NCI-H2171 (cell line): Measurements from ENCODE around the gene SH2D3C.
"Not testable (repeated sequence)": the region's sequence is repeated elsewhere in the genome, so short reads cannot be mapped to it uniquely, and the experiment has no call there.

ENCODE experiments used
- DNase-seq: peaks from one replicate; lab custom pipeline; 2025; lab: John Stamatoyannopoulos, UW

The SH2D3C gene

DNA sequence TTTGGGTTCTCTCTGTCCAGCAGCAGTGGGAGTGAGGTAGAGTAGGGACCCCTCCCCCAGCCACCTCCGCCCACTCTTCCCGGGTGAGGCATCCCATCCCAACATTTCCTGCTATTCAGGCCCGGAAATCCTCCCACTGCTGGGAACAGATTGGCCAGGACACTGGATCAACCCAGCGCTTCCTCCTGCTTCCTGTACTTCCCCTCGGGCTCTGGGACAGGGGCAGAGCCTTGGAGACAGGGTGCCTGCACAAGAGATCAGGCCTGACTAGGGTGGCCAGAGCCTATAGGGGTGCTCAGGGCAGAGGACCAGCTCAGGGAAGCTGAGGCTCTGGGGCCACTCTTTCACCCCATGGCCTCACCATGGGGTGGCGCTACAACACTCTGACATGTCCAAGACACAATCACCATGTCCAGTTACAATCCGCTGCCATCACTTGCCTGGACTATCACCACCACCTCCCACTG is 14.5 kb downstream of the SH2D3C start:
- DNase-seq: no peak

DNA sequence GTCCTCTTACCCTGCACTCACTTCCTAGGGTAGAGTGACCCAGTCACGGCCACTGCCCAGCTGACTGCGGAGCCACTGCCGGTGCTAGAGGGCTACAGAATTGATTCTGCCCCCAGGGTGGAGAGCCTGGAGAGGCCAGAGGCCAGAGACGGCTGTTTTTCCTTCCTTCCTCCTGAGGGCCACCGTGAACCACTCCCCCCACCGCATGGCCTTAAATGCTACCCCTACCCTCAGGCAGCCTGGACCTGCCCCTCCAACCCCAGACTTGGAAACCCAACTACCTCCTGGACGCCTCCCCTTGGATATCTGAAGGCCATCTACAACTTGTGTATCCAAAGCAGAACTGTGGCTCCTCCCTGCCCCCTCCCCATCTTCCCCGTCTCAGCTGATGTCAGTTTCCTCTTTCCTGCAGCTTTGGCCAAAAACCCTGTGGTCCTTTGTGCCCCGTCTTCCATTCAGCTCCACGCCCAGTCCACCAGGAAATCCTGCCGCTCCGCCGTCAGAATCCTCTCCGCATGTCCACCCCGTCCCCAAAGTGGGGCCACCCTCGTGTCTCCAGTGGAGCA is 16.3 kb downstream of the SH2D3C start:
- DNase-seq: no peak

DNA sequence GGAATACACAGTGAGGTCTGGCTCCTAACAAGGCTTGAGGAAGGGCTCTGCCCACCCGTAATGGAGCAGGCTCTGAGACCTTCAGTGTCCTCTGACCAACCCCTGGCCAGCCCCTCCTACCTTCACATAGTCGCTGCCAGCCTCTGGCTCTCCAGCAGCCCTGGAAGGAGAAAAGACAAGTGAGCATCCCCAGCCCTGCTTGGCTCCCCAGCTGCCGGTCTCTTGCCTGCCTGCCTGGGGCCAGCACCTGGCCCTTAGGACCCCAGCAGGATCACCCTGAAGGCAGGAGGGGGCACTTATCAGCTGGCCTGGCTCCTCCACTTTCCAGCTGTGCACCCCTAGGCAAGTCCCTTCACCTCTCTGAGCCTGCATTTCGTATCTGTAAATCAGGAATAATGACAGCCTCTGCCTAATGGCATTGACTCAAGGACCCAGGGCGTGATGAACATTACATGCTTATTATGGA is 16.9 kb downstream of the SH2D3C start:
- no peak for DNase-seq

DNA sequence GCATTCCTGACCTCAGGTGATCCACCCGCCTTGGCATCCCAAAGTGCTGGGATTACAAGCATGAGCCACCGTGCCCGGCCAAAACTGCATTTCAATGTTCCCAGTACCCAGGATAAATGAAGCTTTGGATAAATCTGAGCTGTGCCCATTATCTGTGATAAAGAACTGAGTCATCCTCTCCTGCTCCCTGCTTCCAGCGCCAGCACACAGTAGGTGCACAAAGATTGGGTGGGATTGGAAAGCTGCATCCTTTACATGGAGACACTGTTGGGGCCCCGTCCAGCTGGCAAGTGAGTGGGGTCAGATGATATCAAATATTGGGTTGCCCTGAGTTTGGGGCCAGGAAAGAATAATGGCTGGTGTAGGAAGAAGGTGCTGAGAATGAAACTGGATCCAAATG is 17.4 kb downstream of the SH2D3C start:
- no peak for DNase-seq

DNA sequence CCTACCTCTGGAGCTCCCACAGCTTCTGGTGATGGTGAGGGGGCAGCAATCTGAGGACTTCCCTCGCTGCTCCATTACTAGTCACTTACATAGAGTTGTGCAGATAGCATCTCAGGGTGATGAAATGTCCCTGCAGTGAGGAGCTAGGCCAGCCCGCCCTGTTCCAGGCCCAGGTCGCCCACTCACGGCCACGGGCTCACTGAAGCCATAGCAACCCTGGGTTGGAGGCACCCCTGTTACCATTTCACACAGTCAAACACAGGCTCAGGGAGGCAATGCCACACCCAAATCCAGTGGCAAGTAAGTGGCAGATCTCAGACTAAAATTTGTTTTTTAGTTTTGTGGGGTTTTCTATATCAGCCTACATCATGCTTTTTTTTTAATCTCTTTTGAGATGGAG is 19.6 kb downstream of the SH2D3C start:
- DNase-seq: no peak

DNA sequence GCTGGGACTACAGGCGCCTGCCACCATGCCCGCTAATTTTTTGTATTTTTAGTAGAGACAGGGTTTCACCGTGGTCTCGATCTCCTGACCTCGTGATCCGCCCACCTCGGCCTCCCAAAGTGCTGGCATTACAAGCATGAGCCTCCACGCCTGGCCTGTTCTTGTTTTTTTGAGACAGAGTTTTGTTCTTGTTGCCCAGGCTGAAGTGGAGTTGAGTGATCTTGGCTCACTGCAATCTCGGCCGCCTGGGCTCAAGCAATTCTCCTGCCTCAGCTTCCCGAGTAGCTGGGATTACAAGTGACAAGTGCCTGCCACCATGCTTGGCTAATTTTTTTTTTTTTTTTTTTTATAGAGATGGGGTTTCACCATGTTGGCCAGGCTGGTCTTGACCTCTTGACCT is 21.7 kb downstream of the SH2D3C start:
- not testable (repeated sequence) for DNase-seq

DNA sequence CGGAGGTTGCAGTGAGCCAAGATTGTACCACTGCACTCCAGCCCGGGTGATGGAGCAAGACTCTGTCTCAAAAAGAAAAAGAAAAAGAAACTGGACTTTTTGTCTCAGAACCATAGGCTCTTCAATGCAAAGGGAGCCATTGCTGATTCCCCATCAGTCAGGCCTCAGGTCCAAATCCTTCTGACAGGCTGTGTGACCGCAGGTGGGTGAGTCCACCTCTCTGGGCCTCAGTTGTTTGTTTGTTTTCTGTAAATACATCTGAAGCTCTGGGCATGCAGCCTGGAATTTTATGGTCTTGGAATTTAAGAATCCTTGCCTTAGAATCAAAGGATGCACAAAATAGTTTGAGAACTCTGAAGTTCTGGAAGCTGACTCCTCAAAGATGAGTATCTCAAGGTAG is 22.2 kb downstream of the SH2D3C start:
- no peak for DNase-seq

DNA sequence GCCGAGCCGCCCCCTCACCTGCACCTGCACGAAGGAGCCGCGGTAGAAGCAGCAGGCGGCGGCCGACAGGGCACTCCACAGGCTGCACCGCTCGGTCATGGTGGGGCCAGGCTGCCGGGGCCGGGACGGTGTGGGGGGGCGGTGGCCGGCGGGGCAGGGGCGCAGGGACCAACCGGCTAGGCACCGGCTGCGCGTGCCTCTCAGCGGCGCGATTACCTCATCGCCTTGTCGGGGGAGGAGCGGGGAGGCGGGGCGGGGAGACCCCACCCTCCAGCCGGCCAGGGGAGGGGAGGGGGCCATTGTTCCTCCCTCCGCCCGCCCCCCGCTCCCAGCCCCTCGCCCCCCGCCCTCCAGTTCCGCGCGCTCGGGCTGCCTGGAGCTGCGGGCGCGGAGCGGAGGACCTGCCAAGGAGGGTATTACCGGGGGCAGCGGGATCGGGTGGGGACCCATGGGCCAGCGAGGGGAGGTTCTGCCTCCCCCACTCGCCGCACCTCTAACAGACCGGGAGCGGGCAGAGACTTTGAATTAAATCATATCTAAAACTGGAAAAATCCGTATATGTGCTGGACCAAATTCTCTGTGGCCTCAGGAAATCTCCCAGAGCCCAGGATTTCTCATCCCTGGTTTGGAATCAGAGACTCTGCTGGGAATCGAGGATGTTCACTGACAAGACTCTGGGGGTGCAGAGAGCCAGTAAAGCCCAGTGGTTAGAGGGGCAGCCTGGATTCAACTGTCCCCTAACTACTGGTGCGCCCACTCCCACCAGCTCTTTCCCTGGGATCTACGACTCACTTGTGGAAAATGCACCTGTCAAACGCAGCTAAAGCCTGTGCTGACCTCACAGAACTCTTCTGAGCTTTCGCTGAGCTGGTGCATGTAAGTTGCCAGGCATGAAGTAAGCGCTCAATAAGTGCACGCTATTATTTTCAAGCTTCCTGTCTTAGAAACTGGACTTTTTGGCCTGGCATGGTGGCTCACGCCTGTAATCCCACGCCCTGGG is 23.1 kb downstream of the SH2D3C start:
- DNase-seq: peak; percentile 86

DNA sequence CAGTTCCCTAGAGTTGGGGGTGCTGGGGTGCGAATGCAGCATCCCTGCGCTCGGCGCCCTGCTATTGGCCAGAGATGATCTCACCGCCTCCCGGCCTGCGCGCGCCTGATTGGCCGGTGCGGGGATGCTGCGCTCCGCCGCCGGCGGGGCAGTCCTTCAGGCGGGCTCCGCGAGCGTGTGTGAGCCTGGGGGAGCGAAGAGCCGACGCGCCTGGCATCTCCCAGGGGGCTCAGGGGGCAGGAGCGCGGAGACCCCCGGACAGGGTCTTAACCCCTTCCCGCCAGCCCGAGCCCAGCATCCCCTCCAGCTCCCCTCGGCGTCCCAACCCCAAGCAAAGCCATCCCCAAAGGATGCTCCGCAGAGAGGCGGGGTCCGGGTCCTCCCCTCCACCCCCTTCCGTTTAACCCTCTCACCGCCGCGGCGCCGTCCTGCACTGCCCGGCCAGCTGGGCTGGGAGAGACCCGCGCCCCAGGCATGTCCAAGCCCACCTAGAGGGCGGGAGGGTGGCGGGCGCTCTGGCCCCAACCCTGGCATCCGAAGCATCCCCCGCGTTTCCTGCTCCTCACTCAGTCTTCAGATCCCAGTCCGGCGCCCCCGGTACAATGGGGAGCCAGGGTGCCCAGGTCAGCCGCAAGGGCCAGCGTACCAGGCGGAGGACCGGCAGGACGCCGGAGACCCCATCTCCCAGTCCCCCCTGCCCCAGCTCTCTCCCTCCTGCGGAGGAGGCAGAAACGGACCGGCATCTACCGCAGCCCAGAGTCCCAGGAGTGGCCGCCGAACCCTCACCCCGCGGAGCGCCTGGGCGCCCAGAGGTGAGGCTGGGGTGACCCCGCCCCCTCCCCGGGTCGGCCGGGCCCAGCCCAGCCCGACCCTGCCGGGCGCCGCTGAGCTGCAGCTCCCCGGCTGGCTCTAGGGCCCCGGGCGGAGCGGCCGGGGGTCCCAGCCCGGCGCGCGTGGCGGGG is 24.1 kb downstream of the SH2D3C start:
- DNase-seq: peak; percentile 81

DNA sequence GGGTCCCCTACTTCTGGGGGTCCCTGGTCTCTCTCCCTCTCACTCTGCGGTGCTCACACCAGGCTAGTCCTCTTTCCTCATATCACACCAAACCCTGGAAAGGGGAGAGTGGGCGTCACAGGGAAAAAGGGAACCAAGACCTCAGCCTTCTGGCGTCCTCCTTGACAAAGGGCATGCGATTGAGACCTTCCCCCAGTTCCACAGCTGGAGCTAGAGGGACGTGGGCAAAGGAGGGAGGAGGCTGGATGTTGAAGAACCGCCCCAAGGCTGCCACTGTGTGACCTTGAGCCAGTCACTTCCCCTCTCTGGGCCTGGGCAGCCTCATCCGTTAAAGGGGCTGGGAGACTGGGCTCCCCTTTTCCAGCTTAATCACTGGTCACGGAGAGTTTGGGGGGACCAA is 24.8 kb downstream of the SH2D3C start:
- no peak for DNase-seq

DNA sequence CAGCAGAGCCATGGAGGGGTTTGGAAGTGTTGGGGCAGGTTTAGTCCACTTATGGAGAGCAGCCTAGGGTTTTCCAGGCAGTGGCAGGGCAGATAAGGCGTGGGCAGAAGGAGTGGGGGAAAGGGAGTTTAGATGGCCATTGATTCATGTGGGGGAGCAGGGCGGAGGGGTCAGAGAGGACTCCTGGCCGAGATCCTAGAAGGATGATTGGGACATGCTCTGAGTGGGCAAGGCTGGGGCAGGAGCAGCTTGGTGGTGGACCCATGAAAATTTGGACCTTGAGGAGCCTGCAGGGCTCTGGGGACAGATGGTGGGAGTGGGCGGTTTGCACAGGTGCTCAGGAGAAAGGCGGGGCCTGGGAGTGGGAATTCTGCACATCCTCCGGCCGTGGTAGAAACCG is 25.3 kb downstream of the SH2D3C start:
- no peak for DNase-seq

DNA sequence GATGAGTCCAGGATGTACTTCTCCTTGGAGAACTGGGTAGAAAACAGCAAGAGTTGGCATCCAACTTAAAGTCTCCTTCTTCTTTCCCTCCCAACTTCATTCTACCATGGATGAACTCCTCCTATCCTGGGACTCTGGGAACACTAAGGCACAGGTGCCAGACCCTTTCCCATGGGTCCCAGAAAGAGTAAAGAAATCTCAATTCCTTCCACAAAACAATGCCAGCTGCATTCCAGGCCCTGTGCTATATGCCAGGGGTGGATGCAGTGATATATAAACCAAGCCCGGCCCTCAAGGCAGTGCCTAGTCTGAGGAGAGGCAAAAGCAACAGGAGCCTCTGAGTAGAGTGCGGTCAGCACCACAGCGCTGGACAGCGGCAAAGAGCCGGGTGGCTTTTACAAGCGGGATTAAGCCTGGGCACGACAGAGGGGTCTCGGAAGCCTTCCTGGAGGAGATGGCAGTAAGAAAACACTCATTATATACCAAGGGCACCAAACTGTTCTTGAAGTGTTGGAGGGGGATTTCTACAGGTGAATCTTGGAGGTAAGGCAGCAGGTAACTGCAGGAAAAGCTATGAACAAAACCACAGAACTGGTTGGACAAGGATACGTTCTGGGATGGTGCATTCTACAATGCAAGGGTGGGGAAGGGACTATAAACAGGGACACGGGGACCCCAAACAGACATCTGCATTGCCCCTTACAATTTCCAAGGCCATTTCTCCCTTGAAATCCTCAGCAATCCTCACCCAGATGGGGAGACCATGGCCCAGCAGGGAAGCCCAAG is 27.0 kb downstream of the SH2D3C start:
- DNase-seq: no peak

DNA sequence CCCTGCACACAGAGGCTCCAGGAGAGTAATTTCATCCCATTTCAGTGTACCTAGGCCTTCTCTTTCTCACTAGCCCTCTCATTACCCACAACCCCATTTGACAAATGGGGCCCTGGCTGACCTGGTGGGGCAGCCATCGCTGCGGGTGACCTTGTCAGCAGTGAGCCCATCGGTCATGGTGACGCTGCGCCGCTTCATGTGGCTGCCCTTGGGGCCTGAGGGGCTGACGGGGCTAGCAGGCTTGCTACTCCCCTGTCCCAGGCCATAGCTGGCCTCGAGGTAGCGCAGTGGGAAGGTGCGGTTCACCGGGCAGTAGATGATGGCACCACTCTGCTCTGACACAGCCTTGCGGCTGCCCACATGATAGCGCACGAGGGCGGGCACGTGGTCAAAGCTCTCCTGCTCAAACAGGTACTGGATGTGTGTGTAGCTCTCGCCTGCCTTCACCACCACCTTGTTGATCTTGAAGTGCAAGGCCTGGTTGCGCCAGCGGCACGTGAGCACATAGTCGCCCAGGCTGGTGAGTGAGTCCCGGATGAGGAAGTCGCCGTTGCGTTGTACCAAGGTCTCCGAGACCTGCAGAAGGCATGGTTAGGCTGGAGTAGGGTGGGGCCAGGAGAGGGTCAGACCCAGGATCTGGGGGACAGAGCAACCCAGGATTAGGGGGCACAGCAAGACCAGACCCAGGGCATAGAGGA is 29.2 kb downstream of the SH2D3C start:
- DNase-seq: no peak

DNA sequence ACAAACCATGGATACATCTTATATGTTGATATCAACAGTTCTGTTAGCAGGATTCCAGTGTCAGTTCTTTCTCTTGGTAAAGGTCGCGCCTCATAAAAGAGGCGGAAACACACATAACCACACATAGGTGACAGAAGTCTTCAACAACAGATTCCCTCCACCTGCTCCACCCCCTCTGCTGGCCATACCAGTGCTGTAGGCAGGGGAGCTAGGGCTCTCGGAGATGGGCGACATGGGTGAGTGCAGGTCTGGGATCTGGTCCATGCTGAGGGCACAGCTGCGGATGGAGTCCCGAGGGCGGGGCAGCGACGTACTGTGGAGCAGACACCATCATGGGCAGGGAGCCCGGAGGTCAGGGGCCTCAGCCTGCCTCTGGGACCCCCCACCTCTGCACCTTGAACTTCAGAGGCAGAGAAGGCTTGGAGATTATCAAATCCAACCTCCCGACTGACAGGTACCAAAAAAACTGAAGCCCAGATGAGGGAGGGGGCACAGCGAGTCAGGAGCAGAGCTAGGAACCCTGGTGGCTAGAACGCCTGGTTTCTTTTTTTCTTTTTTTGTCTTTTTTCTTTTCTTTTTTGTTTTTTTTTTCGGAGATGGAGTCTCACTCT is 31.4 kb downstream of the SH2D3C start:
- no peak for DNase-seq

DNA sequence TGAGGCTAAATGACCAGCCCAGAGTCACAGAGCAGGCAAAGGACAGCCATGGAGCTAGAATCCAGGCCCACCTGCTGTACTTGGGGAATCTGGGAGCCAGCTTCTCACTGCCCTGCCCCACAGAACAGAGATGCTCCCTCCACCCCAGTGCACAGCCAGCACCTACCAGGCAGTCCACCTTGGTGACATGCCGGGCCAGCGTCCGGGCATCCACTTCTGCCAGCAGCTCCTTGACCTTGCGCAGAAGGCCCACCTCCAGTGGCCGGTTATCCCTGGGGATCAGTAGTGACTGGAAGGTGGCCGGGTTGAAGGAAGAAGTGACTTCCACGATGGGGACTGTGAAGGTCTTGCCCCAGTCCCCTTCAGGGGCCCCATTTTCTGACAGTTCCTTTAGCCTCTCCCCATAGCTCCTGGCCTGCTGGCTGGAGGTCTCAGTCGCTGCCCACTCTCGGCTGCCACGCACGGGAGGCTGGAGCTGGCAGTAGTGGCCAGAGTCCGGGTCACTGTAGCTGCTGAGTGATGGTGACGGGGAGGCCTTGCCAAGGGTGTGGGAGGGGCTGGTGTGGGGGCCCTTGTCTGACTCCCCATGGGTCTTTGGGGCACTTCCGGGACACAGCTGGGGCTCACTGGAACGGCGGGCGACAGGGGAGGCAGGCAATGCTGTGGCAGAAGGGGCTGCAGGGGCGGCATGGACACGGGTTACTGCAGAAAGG is 33.9 kb downstream of the SH2D3C start:
- no peak for DNase-seq

DNA sequence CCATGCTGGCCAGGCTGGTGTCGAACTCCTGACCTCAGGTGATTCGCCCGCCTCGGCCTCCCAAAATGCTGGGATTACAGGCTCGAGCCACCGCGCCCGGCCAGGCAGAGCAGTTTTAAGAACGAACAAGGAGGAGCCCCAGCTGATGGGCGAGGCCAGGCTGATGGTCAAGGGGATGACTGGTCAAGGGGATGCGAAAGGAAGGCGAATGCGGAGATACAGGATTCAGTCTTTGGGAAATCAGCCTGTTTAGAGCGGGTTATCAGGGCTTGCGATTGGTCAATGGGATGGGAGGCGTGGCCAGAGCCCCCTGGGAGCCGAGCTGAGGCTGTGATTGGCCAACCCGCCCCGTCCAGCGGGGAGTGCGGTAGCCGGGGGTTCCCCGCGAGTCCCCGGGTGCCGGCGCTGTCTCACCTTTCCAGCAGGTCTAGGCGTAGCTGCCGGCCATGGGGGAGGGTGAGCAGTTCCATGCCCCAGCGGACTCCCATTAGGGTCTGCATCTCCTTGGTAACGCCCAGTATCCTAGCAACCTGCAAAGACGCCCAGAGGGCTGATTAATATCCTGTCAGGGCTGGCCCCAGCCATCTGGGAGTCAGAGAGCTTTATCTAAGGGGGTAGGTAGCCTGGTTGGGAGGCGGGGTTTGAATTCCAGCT is 35.9 kb downstream of the SH2D3C start:
- peak; percentile 100 for DNase-seq

DNA sequence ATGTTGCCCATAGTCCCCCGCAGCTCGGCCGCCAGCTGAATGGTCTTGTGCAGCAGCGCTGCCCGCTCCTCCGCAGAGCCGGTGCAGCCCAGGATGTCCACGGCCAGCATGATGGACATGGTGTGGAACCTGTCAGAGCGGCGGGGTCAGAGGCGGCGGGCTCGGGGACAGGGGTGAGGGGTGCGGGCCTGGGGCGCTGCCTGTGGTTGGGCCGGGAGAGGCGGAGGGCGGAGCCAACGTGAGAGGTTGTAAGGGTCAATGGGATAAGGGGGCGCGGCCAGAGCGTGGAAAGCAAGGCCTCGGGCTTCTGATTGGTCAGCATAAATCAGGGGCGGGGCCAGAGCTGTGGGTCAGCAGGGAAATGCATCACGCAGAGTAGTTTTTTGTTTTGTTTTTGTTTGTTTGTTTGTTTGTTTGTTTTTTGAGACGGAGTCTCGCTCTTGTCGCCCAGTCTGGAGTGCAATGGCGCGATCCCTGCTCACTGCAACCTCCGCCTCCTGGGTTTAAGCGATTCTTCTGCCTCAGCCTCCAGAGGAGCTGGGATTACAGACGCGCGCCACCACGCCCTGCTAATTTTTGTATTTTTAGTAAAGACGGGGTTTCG is 36.5 kb downstream of the SH2D3C start:
- DNase-seq: no peak

DNA sequence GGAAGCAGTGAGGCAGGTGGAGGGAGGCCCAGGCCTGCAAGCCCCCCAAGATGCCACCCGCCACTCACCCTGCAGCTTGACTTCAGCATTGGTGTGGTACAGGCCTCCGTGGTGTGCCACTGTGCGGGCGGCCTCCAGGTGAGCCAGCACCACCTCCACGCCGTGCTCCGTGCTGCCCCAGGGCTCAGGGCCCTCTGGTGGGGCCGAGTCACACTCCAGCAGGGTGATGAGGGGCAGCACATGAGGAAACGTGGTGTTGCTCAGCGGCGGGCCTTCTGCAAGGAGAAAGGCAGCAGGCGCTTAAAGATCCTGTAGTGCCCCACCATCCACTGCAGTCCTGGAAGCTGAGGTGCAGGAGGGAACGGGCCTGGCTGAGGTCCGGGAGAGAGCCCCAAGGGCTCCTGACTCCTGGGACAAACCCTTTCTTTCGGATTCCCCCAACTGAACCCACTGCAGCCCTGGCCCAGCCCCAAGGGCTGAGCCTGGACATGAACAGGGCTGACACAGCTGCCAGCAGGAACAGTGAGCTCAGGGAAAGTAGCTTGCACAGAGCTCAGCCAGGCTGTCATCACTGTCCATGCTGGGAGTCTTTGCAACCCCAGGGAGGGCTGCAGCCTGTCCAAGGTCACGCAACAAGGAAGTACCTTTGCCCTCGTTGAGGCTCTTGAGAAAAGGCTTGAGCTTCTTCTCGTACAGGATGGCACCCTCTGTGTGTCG is 38.7 kb downstream of the SH2D3C start:
- no peak for DNase-seq
